Ovary (tissue), 1 donor: Measurements from ENCODE around the gene AKAP6.

ENCODE experiments used
- EP300 ChIP-seq: sonication (generic); formaldehyde crosslinking; IDR thresholded peaks from one replicate; pipeline ENCODE4 v1.6.1; 2017; ENCODE audit warnings: antibody characterized with exemption
- POLR2A ChIP-seq: fragments of 450-650 bp; IDR thresholded peaks from one replicate; pipeline ENCODE4 v1.6.1; 2017; ENCODE audit warnings: antibody characterized with exemption, mild to moderate bottlenecking, moderate library complexity

- TF ChIP-seq EP300 (no peak), POLR2A (no peak)
Measured at GRCh38 chr14:32763673-32764072, 434.6 kb downstream of the AKAP6 start.
